Gastroesophageal sphincter (tissue), 4 donors: ENCODE data around the gene HSCB. TPM values are rescaled to one million over a fixed set of nuclear protein-coding genes. Genes with fewer than 3 reads are reported as not detected.
"Not testable (repeated sequence)": the region's sequence is repeated elsewhere in the genome, so short reads cannot be mapped to it uniquely, and the experiment has no call there.

ENCODE experiments used
- ATAC-seq: fragments of 150-250 bp; one replicate; pipeline ENCODE4 v1.9.1; 2016; ENCODE audit warnings: mild to moderate bottlenecking, moderate library complexity
- H3K27ac ChIP-seq, 4 donors: fragments of 200-600 bp; sonication (generic) in 3 of 4; 1 replicate in 3 of 4; 2 replicates in 1 of 4; pipeline ENCODE4 v1.5.1; 2016 to 2019
- H3K27me3 ChIP-seq: fragments of 200-600 bp; sonication (generic); one replicate; pipeline ENCODE4 v1.5.1; 2019
- H3K36me3 ChIP-seq, 2 donors: fragments of 200-600 bp; sonication (generic); one replicate each; pipeline ENCODE4 v1.5.1; 2019; ENCODE audit warnings: control low read depth in 1 of 2
- H3K4me1 ChIP-seq, 3 donors: fragments of 200-600 bp; sonication (generic); 1 replicate in 2 of 3; 2 replicates in 1 of 3; pipeline ENCODE4 v1.5.1; 2016 to 2019; ENCODE audit warnings: control low read depth in 2 of 3
- H3K4me3 ChIP-seq, 2 donors: fragments of 200-600 bp; sonication (generic); one replicate each; pipeline ENCODE4 v1.5.1; 2019; ENCODE audit warnings: mild to moderate bottlenecking in 1 of 2, moderate library complexity in 1 of 2
- H3K9me3 ChIP-seq, 3 donors: fragments of 200-600 bp; sonication (generic); one replicate each; pipeline ENCODE4 v1.5.1; 2017 to 2019; ENCODE audit warnings: control low read depth in 2 of 3
- CTCF ChIP-seq, 4 experiments: fragments of 200-600 bp in 2 of 4; fragments of 450-650 bp in 2 of 4; sonication (generic) in 1 of 4; IDR thresholded peaks; one replicate each; pipeline ENCODE4 v1.5.1; 2017 to 2019; ENCODE audit warnings: antibody characterized with exemption in 4 of 4, mild to moderate bottlenecking in 2 of 4, moderate library complexity in 2 of 4
- EP300 ChIP-seq: sonication (generic); formaldehyde crosslinking; IDR thresholded peaks from one replicate; pipeline ENCODE4 v1.6.1; 2017; ENCODE audit warnings: antibody characterized with exemption, mild to moderate bottlenecking
- POLR2A ChIP-seq, 2 donors: fragments of 450-650 bp; IDR thresholded peaks; one replicate each; pipeline ENCODE4 v1.6.1; 2017; ENCODE audit warnings: antibody characterized with exemption in 2 of 2, mild to moderate bottlenecking in 2 of 2, moderate library complexity in 1 of 2
- POLR2AphosphoS5 ChIP-seq: sonication (generic); formaldehyde crosslinking; IDR thresholded peaks from one replicate; pipeline ENCODE4 v1.6.1; 2017; ENCODE audit warnings: antibody characterized with exemption
- WGBS, 2 donors: methylation state at CpG; one replicate each; pipeline ENCODE4 v1.1.5; 2018; ENCODE audit warnings: low coverage in 1 of 2; 5-methylcytosine and 5-hydroxymethylcytosine counted together
- total RNA-seq, 4 donors: library from RNA; depleted of rRNA; stranded (reverse); fragments of >200 nt; gene quantifications; one replicate each; pipeline ENCODE4 v1.1.0, GENCODE V29; 2016

HSCB gene
- total RNA-seq: 10 to 100 TPM; 14.0 to 17.1 (median 15.0) TPM

DNA sequence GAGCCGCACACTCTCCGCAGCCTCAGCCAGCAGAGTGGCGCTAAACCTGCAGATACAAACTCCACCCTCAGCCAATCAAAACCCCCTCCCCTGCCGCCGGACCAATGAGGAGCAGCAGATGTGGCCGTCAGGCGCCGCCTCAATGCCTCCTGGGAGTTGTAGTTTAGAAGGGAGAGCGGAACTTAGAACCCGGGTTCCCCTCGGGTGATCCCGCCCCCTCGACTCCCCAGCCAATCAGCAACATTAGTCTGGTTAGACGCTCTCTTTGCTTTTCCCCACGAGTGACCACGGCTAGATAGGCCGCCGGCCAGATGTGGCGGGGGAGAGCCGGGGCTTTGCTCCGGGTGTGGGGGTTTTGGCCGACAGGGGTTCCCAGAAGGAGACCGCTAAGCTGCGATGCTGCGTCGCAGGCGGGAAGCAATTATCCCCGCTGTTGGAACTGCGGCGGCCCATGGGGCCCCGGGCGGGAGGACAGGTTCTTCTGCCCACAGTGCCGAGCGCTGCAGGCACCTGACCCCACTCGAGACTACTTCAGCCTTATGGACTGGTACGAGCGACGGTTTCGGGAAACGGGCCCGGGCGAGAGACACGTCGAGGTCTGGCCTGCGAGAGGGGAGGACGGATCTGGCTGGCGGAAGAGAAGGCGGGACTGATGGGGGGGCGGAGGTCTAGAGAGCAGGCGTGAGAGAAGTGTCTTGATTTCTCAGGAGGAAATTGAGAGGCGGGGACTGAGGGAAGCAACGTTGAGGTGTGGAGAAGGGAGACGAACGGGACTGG lies at the start of gene HSCB, which contains the start of gene CHEK2:
TSS of gene HSCB (plus strand) at position 255 of the 777 bp plus-strand sequence. CDS start at position 312, 57 bp downstream.
TSS of gene CHEK2 (minus strand) at position 36 of the 777 bp plus-strand sequence. CDS start 7,099 bp downstream, outside the sequence.
- Histone ChIP-seq H3K4me1 (peaks cover 0 to 23% (median 5%) of the 10 kb centered on the region in 3 donors), H3K9me3 (no peaks in the 10 kb centered on the region)
- WGBS, 2 donors: 0% methylated on average over 11 to 20 of the region's 54 CpGs

GRCh38 chr22:28693041-28693760 lies 48.6 kb upstream of the HSCB start:
- 93 to 100% methylated on average over 1 to 4 of the region's 6 CpGs for WGBS, 2 donors
- H3K9me3 ChIP-seq, H3K36me3 ChIP-seq, ATAC-seq, H3K27ac ChIP-seq, H3K27me3 ChIP-seq, H3K4me1 ChIP-seq, H3K4me3 ChIP-seq: not testable (repeated sequence)

More for the DNA sequence above, at the start of gene HSCB, which contains the start of gene CHEK2:
- TF ChIP-seq POLR2AphosphoS5: peak; percentile 57
- TF ChIP-seq CTCF (IDR thresholded peaks at IDR 0.05): peak in 2 of 4 experiments; percentile 6 to 19
- TF ChIP-seq EP300: no peak
- peak; percentile 54 to 68 for TF ChIP-seq POLR2A (IDR thresholded peaks at IDR 0.05)
- Histone ChIP-seq H3K27me3 (no peaks in the 10 kb centered on the region), H3K4me3 (peak within 1 kb of the TSS; percentile 60 to 95), H3K36me3 (peaks cover 0 to 35% of the 10 kb centered on the region in 2 donors), H3K27ac (peak within 1 kb of the TSS; percentile 84 to 98 (median 96))
- peak; percentile 97 for ATAC-seq

GRCh38 chr22:28702891-28703290 lies 38.9 kb upstream of the HSCB start:
- Histone ChIP-seq H3K4me1 (no peaks in the 10 kb centered on the region), H3K27ac (no peak overlapping the region), H3K27me3 (no peaks in the 10 kb centered on the region), H3K9me3 (no peaks in the 10 kb centered on the region), H3K36me3 (no peaks in the 10 kb centered on the region), H3K4me3 (no peak overlapping the region)
- no peak for ATAC-seq
- 91 to 100% methylated on average over 2 of the region's 2 CpGs for WGBS, 2 donors
- no peak for TF ChIP-seq CTCF (IDR thresholded peaks at IDR 0.05)
- no peak for TF ChIP-seq POLR2A (IDR thresholded peaks at IDR 0.05)
- no peak for TF ChIP-seq EP300
- TF ChIP-seq POLR2AphosphoS5: no peak

GRCh38 chr22:28703436-28703835 lies 38.4 kb upstream of the HSCB start:
- Histone ChIP-seq H3K27me3 (no peaks in the 10 kb centered on the region), H3K4me3 (no peak overlapping the region), H3K9me3 (no peaks in the 10 kb centered on the region), H3K27ac (no peak overlapping the region), H3K36me3 (no peaks in the 10 kb centered on the region), H3K4me1 (no peaks in the 10 kb centered on the region)
- TF ChIP-seq POLR2A (IDR thresholded peaks at IDR 0.05) (no peak), CTCF (IDR thresholded peaks at IDR 0.05) (no peak), EP300 (no peak), POLR2AphosphoS5 (no peak)
- no peak for ATAC-seq

GRCh38 chr22:28706845-28707244 lies 35.0 kb upstream of the HSCB start:
- H3K9me3 ChIP-seq: no peaks in the 10 kb centered on the region
- ATAC-seq: no peak
- H3K4me3 ChIP-seq: no peak overlapping the region
- no peaks in the 10 kb centered on the region for H3K27me3 ChIP-seq
- TF ChIP-seq EP300 (no peak), POLR2AphosphoS5 (no peak), CTCF (IDR thresholded peaks at IDR 0.05) (no peak), POLR2A (IDR thresholded peaks at IDR 0.05) (no peak)
- 80 to 98% methylated on average over 3 to 4 of the region's 6 CpGs for WGBS, 2 donors
- H3K4me1 ChIP-seq: peaks cover 0 to 5% (median 0%) of the 10 kb centered on the region in 3 donors
- H3K27ac ChIP-seq: no peak overlapping the region
- no peaks in the 10 kb centered on the region for H3K36me3 ChIP-seq
